Measurements from ENCODE around the gene ZSCAN16.

ZSCAN16 gene

GRCh38 chr6:28111964-28112363 is 12.4 kb upstream of the ZSCAN16 start:
- H4K20me1 ChIP-seq (ENCODE audit: insufficient read depth, low read length), result no peaks in the 10 kb centered on the region
- H3K9me2 ChIP-seq (replicated peaks; ENCODE audit: insufficient read depth, low read length), result no peaks in the 10 kb centered on the region
- no peak overlapping the region for H3K27ac ChIP-seq (ENCODE audit: low read length)
- no peaks in the 10 kb centered on the region for H3F3A ChIP-seq (ENCODE audit: insufficient read depth, low read length)
- TF ChIP-seq EZH2phosphoT487 (IDR thresholded peaks at IDR 0.05; ENCODE audit: low read length), result no peak
- no peak for TF ChIP-seq CTCF (IDR thresholded peaks at IDR 0.05; ENCODE audit: low read length)
- TF ChIP-seq EZH2 (optimal IDR thresholded peaks at IDR 0.05; ENCODE audit: low read depth, low read length), result no peak
- no peak overlapping the region for H2AFZ ChIP-seq (ENCODE audit: low read length)
- H3K9ac ChIP-seq (ENCODE audit: low read length), result no peak overlapping the region
- H3K27me3 ChIP-seq (replicated peaks; ENCODE audit: insufficient read depth, low read length), result no peaks in the 10 kb centered on the region
- H3K4me3 ChIP-seq (ENCODE audit: low read length), result no peak overlapping the region
- H3K9me3 ChIP-seq (replicated peaks; ENCODE audit: insufficient read depth, low read length), result no peaks in the 10 kb centered on the region
- DNase-seq, result no peak
- no peaks in the 10 kb centered on the region for H3K79me2 ChIP-seq (ENCODE audit: low read length)
- no peaks in the 10 kb centered on the region for H3K4me1 ChIP-seq (ENCODE audit: low read length)
- no peak overlapping the region for H3K4me2 ChIP-seq (ENCODE audit: low read depth, low read length)
- no peaks in the 10 kb centered on the region for H3K36me3 ChIP-seq (replicated peaks; ENCODE audit: insufficient read depth, low read length)

- Histone ChIP-seq H3F3A (ENCODE audit: insufficient read depth, low read length) (no peaks in the 10 kb centered on the region), H3K4me3 (ENCODE audit: low read length) (no peak overlapping the region), H3K4me2 (ENCODE audit: low read depth, low read length) (no peak overlapping the region), H3K79me2 (ENCODE audit: low read length) (no peaks in the 10 kb centered on the region), H3K9ac (ENCODE audit: low read length) (no peak overlapping the region), H3K27me3 (replicated peaks; ENCODE audit: insufficient read depth, low read length) (no peaks in the 10 kb centered on the region), H3K36me3 (replicated peaks; ENCODE audit: insufficient read depth, low read length) (no peaks in the 10 kb centered on the region), H3K9me2 (replicated peaks; ENCODE audit: insufficient read depth, low read length) (no peaks in the 10 kb centered on the region), H2AFZ (ENCODE audit: low read length) (no peak overlapping the region), H3K27ac (ENCODE audit: low read length) (no peak overlapping the region), H3K4me1 (ENCODE audit: low read length) (no peaks in the 10 kb centered on the region), H4K20me1 (ENCODE audit: insufficient read depth, low read length) (no peaks in the 10 kb centered on the region), H3K9me3 (replicated peaks; ENCODE audit: insufficient read depth, low read length) (no peaks in the 10 kb centered on the region)
- TF ChIP-seq CTCF (IDR thresholded peaks at IDR 0.05; ENCODE audit: low read length) (no peak), EZH2 (optimal IDR thresholded peaks at IDR 0.05; ENCODE audit: low read depth, low read length) (no peak), EZH2phosphoT487 (IDR thresholded peaks at IDR 0.05; ENCODE audit: low read length) (no peak)
- no peak for DNase-seq
Observed at GRCh38 chr6:28115799-28116198, 8.6 kb upstream of the ZSCAN16 start.

GRCh38 chr6:28117386-28118050 is 6.9 kb upstream of the ZSCAN16 start:
- Histone ChIP-seq H3K27me3 (replicated peaks; ENCODE audit: insufficient read depth, low read length) (no peaks in the 10 kb centered on the region), H3K36me3 (replicated peaks; ENCODE audit: insufficient read depth, low read length) (no peaks in the 10 kb centered on the region), H3K4me1 (ENCODE audit: low read length) (no peaks in the 10 kb centered on the region), H3F3A (ENCODE audit: insufficient read depth, low read length) (no peaks in the 10 kb centered on the region), H2AFZ (ENCODE audit: low read length) (no peak overlapping the region), H4K20me1 (ENCODE audit: insufficient read depth, low read length) (no peaks in the 10 kb centered on the region), H3K27ac (ENCODE audit: low read length) (no peak overlapping the region), H3K4me3 (ENCODE audit: low read length) (no peak overlapping the region), H3K4me2 (ENCODE audit: low read depth, low read length) (no peak overlapping the region), H3K79me2 (ENCODE audit: low read length) (no peaks in the 10 kb centered on the region), H3K9me2 (replicated peaks; ENCODE audit: insufficient read depth, low read length) (no peaks in the 10 kb centered on the region), H3K9me3 (replicated peaks; ENCODE audit: insufficient read depth, low read length) (no peaks in the 10 kb centered on the region), H3K9ac (ENCODE audit: low read length) (no peak overlapping the region)
- TF ChIP-seq EZH2phosphoT487 (IDR thresholded peaks at IDR 0.05; ENCODE audit: low read length), result no peak
- no peak for TF ChIP-seq EZH2 (optimal IDR thresholded peaks at IDR 0.05; ENCODE audit: low read depth, low read length)
- TF ChIP-seq CTCF (IDR thresholded peaks at IDR 0.05; ENCODE audit: low read length), result no peak
- no peak for DNase-seq
